Kidney (tissue), 14 donors: ENCODE results near the gene RASD1. TPM values are rescaled to one million over a fixed set of nuclear protein-coding genes. Genes with fewer than 3 reads are reported as not detected.

Source experiments
- DNase-seq, 5 donors: peaks; one replicate each; pipeline ENCODE4 v3.0.0-alpha.2; 2013 to 2020
- FAIRE-seq: peaks from 2 replicates; lab custom pipeline; 2012; peaks lifted over from hg19 to GRCh38; lab: Jason Lieb, UNC
- H3K27ac ChIP-seq, 2 donors: one replicate each; pipeline ENCODE4 v1.7.0; 2013; ENCODE audit warnings: low read depth in 2 of 2, low read length in 2 of 2, inconsistent platforms in 1 of 2
- H3K27me3 ChIP-seq: one replicate; pipeline ENCODE4 v1.7.1; 2013; ENCODE audit warnings: low read length, inconsistent platforms; ENCODE audit not compliant: control insufficient read depth, insufficient read depth
- H3K36me3 ChIP-seq, 3 donors: one replicate each; pipeline versions ENCODE4 v1.7.0 to v1.7.1; 2013; ENCODE audit warnings: low read length in 3 of 3, control low read depth in 1 of 3, inconsistent platforms in 1 of 3; ENCODE audit not compliant: insufficient read depth in 3 of 3, control insufficient read depth in 2 of 3
- H3K4me1 ChIP-seq, 3 donors: one replicate each; pipeline versions ENCODE4 v1.7.0 to v1.7.1; 2013; ENCODE audit warnings: low read length in 3 of 3, inconsistent platforms in 1 of 3, low read depth in 1 of 3; ENCODE audit not compliant: control insufficient read depth in 2 of 3, insufficient read depth in 2 of 3
- H3K4me3 ChIP-seq, 3 donors: one replicate each; pipeline versions ENCODE4 v1.7.0 to v1.8.1; 2013; ENCODE audit warnings: low read length in 3 of 3, control low read depth in 1 of 3, inconsistent platforms in 1 of 3
- H3K9ac ChIP-seq, 3 donors: one replicate each; pipeline versions ENCODE4 v1.7.0 to v1.7.1; 2013; ENCODE audit warnings: low read length in 3 of 3, control low read depth in 1 of 3, inconsistent platforms in 1 of 3
- H3K9me3 ChIP-seq, 3 donors: one replicate each; pipeline versions ENCODE4 v1.7.0 to v1.7.1; 2013; ENCODE audit warnings: low read length in 3 of 3, control low read depth in 1 of 3, inconsistent platforms in 1 of 3; ENCODE audit not compliant: control insufficient read depth in 2 of 3, insufficient read depth in 1 of 3
- intact Hi-C: fragments of 100-400 bp; cut with DNase I; formaldehyde crosslinking; loops from one replicate; pipeline ENCODE4 v1.11.1; 2022
- polyA plus RNA-seq: library from polyadenylated mRNA; stranded (reverse); fragments of 350-450 nt; fragmentation: Illumina TruSeq; extraction: RNeasy Lipid Tissue Mini Kit (QIAGEN cat#74804); gene quantifications from one replicate; pipeline ENCODE4 v1.2.3, GENCODE V29; 2014; ENCODE audit warnings: low read depth, low replicate concordance; ENCODE audit not compliant: insufficient read depth
- total RNA-seq: library from RNA; stranded (reverse); fragmentation: NEBNext Ultra II Directional; extraction: Animal tissue kit (Norgen Biotek cat#: 25700); gene quantifications from one replicate; pipeline ENCODE4 v1.2.1, GENCODE V29; 2021
- TF ChIP-seq, protein P1 (sequence below): IDR thresholded peaks from 3 replicates; pipeline ENCODE4 v1.5.1; 2012; ENCODE audit warnings: mild to moderate bottlenecking, moderate library complexity, borderline replicate concordance; ENCODE audit not compliant: insufficient read depth; ENCODE audit errors: extremely low read depth
- donor health status: control.
- donor health status: control.
- donor health status: control.
- donor health status: control.
- donor health status: control.
- donor health status: DM: yes; HTN: yes; CAD: no.
- donor health status: Normal renal cell carcinoma (clear cell type).

RASD1 gene
- total and polyA plus RNA-seq, 2 donors from 2014 or later: 103 to 147 TPM

DNA sequence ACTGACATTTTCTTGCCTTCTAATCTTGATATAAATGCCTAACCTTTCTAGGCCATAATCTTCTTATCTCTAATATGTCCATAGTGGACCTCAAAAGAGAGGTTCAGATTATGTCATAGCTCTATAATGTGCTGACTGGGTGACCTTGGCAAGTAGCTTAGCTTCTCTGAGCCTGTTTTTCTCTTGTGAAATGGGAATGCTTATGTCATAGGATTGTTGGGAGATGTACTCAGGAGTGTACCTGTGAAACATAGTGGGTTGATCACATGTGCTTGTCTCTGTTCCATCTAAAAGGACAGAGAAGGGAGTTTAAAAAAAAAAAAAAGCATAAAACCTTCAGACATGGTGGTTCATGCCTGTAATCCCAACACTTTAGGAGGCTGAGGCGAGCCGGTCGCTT is 17.0 kb downstream of the RASD1 start:
- Histone ChIP-seq H3K27me3 (no peaks in the 10 kb centered on the region), H3K9me3 (no peaks in the 10 kb centered on the region), H3K4me1 (peaks cover 0 to 16% (median 7%) of the 10 kb centered on the region in 3 donors), H3K36me3 (peaks cover 0 to 7% (median 0%) of the 10 kb centered on the region in 3 donors), H3K4me3 (peak overlapping the region in 1 of 3 donors; percentile 36), H3K9ac (no peak overlapping the region), H3K27ac (no peak overlapping the region)
- intact Hi-C loops: no loop called here
- FAIRE-seq (no peak), DNase-seq (no peak)
- TF ChIP-seq, protein P1, sequence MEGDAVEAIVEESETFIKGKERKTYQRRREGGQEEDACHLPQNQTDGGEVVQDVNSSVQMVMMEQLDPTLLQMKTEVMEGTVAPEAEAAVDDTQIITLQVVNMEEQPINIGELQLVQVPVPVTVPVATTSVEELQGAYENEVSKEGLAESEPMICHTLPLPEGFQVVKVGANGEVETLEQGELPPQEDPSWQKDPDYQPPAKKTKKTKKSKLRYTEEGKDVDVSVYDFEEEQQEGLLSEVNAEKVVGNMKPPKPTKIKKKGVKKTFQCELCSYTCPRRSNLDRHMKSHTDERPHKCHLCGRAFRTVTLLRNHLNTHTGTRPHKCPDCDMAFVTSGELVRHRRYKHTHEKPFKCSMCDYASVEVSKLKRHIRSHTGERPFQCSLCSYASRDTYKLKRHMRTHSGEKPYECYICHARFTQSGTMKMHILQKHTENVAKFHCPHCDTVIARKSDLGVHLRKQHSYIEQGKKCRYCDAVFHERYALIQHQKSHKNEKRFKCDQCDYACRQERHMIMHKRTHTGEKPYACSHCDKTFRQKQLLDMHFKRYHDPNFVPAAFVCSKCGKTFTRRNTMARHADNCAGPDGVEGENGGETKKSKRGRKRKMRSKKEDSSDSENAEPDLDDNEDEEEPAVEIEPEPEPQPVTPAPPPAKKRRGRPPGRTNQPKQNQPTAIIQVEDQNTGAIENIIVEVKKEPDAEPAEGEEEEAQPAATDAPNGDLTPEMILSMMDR: no peak

DNA sequence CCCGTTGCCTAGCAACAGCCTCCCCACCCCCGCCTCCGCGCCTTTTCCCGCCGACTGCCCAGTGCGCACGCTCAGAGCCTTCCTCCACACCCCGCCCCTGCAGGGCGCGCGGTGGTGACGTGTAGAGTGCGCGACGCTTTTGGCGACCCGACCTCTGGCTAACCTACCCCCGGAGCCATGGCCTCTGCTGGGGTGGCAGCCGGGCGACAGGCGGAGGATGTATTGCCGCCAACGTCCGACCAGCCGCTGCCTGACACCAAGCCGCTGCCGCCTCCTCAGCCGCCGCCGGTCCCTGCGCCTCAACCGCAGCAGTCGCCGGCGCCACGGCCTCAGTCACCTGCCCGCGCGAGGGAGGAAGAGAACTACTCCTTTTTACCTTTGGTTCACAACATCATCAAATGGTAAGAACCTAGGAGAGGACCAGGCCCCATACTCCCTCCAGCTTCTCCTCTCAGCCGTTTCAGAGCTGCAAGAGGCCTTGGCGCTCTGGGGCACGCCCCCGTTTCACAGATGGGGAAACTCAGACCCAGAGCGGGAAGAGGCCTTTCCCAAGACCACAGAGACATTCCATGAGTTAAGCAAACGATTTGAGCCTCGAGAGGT is 19.2 kb downstream of the RASD1 start, which contains the start of gene MED9:
MED9 (plus strand) TSS at position 136 of the 603 bp plus-strand sequence; CDS start at position 178, 42 bp downstream.
- no peaks in the 10 kb centered on the region for H3K9me3 ChIP-seq
- intact Hi-C loops: no loop called here
- H3K27ac ChIP-seq: peak within 1 kb of the TSS; percentile 49 to 94
- H3K27me3 ChIP-seq: no peaks in the 10 kb centered on the region
- peaks cover 0 to 15% (median 7%) of the 10 kb centered on the region in 3 donors for H3K4me1 ChIP-seq
- H3K4me3 ChIP-seq: peak within 1 kb of the TSS; percentile 83 to 87 (median 86)
- H3K36me3 ChIP-seq: peaks cover 0 to 5% (median 0%) of the 10 kb centered on the region in 3 donors
- FAIRE-seq: no peak
- peak; percentile 94 to 97 (median 96) for DNase-seq
- peak within 1 kb of the TSS; percentile 85 to 97 (median 86) for H3K9ac ChIP-seq
- TF ChIP-seq, protein P1: no peak

DNA sequence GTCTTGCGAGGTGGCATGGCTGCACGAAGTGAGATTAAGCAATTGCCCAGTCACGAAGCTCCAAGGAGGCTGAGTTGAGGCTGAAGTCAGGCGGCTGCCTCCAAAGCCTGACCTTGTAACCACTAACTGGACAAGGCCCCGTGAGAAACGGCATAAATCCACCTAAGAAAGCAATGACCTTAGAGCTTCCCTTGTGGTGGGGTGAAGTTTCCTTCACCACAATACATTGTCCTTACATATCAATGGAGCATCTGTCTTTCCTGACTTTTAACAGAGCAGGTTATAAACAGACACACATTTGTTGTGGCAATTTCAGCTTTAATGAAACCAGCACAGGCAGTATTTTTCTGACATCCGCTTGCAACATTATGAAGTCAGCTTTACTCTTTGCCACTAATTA is 21.9 kb downstream of the RASD1 start:
- no peak overlapping the region for H3K4me3 ChIP-seq
- H3K9me3 ChIP-seq: no peaks in the 10 kb centered on the region
- FAIRE-seq (no peak), DNase-seq (no peak)
- TF ChIP-seq, protein P1: no peak
- peaks cover 0 to 8% (median 0%) of the 10 kb centered on the region in 3 donors for H3K4me1 ChIP-seq
- H3K36me3 ChIP-seq: no peaks in the 10 kb centered on the region
- intact Hi-C loops: no loop called here
- no peak overlapping the region for H3K9ac ChIP-seq
- no peaks in the 10 kb centered on the region for H3K27me3 ChIP-seq
- no peak overlapping the region for H3K27ac ChIP-seq
